SU-DHL-6 (cell line): ENCODE data around the gene CLCN7.
"Not testable (repeated sequence)": the region's sequence is repeated elsewhere in the genome, so short reads cannot be mapped to it uniquely, and the experiment has no call there.

Source experiments
- H2AFZ ChIP-seq: fragments of 200-600 bp; sonication (generic); 2 replicates; pipeline ENCODE4 v1.6.1; 2014; ENCODE audit warnings: low read depth, mild to moderate bottlenecking, moderate library complexity, mixed read lengths, antibody characterized with exemption, low read length; ENCODE audit not compliant: severe bottlenecking
- H3F3A ChIP-seq: fragments of 200-600 bp; shearing (Covaris generic); 2 replicates; pipeline ENCODE4 v1.6.0; 2016; ENCODE audit warnings: antibody characterized with exemption, mild to moderate bottlenecking; ENCODE audit not compliant: insufficient read depth
- H3K27ac ChIP-seq: fragments of 200-600 bp; sonication (generic); 2 replicates; pipeline ENCODE4 v1.5.1; 2016; ENCODE audit warnings: low read depth, mild to moderate bottlenecking, low read length, moderate library complexity, mixed read lengths
- H3K27me3 ChIP-seq: fragments of 200-600 bp; sonication (generic), shearing (Covaris generic); 2 replicates; pipeline ENCODE4 v1.6.0; 2014; ENCODE audit warnings: mild to moderate bottlenecking, low read length
- H3K36me3 ChIP-seq: fragments of 200-600 bp; sonication (generic); 2 replicates; pipeline ENCODE4 v1.6.1; 2014; ENCODE audit warnings: mild to moderate bottlenecking, low read length, mixed read lengths
- H3K4me2 ChIP-seq: fragments of 300-600, 200-600 bp; shearing (Covaris generic), sonication (generic); 2 replicates; pipeline ENCODE4 v1.6.0; 2014; ENCODE audit warnings: low read length, low read depth, mild to moderate bottlenecking; ENCODE audit not compliant: poor library complexity, severe bottlenecking
- H3K4me3 ChIP-seq: fragments of 200-600 bp; sonication (generic); 2 replicates; pipeline ENCODE4 v1.5.1; 2014; ENCODE audit warnings: antibody characterized with exemption, low read length, mild to moderate bottlenecking, mixed read lengths; ENCODE audit not compliant: insufficient read depth, poor library complexity, severe bottlenecking
- H3K79me2 ChIP-seq: fragments of 200-600 bp; sonication (generic); 2 replicates; pipeline ENCODE4 v1.6.1; 2014; ENCODE audit warnings: mild to moderate bottlenecking, low read length, moderate library complexity; ENCODE audit not compliant: insufficient read depth
- H3K9ac ChIP-seq: fragments of 200-600 bp; sonication (generic); 2 replicates; pipeline ENCODE4 v1.7.0; 2014; ENCODE audit warnings: mild to moderate bottlenecking, low read length
- H3K9me2 ChIP-seq: fragments of 200-600 bp; sonication (generic); replicated peaks from 2 replicates; pipeline ENCODE4 v1.6.1; 2014; ENCODE audit warnings: low read length; ENCODE audit not compliant: insufficient read depth
- H3K9me3 ChIP-seq: fragments of 200-600 bp; sonication (generic); 2 replicates; pipeline ENCODE4 v1.6.1; 2014; ENCODE audit warnings: low read length, mixed read lengths; ENCODE audit not compliant: insufficient read depth
- H4K20me1 ChIP-seq: fragments of 200-600 bp; sonication (generic); 2 replicates; pipeline ENCODE4 v1.6.1; 2014; ENCODE audit warnings: low read depth, mild to moderate bottlenecking, antibody characterized with exemption, low read length, moderate library complexity, mixed read lengths
- EZH2phosphoT487 ChIP-seq: fragments of 200-600 bp; sonication (generic), shearing (Covaris generic); conservative IDR thresholded peaks from 2 replicates; pipeline ENCODE4 v1.6.1; 2018; ENCODE audit warnings: mild to moderate bottlenecking, antibody characterized with exemption, low read length, moderate library complexity, mixed read lengths
- TF ChIP-seq, protein P1 (sequence below): fragments of 200-600 bp; sonication (generic); IDR thresholded peaks from one replicate; pipeline ENCODE4 v1.5.1; 2017; ENCODE audit warnings: antibody characterized with exemption, mild to moderate bottlenecking, low read length, moderate library complexity; ENCODE audit not compliant: insufficient read depth, poor library complexity, severe bottlenecking

Gene CLCN7

GRCh38 chr16:1486551-1487390 is 11.9 kb upstream of the CLCN7 start:
- no peak overlapping the region for H3K9ac ChIP-seq
- H3F3A ChIP-seq: no peaks in the 10 kb centered on the region
- H3K9me3 ChIP-seq: no peaks in the 10 kb centered on the region
- no peak overlapping the region for H2AFZ ChIP-seq
- H3K79me2 ChIP-seq: no peaks in the 10 kb centered on the region
- no peaks in the 10 kb centered on the region for H4K20me1 ChIP-seq
- no peaks in the 10 kb centered on the region for H3K36me3 ChIP-seq
- H3K4me3 ChIP-seq: no peak overlapping the region
- H3K27me3 ChIP-seq: no peaks in the 10 kb centered on the region
- H3K27ac ChIP-seq: no peak overlapping the region
- no peak for TF ChIP-seq EZH2phosphoT487
- TF ChIP-seq, protein P1, sequence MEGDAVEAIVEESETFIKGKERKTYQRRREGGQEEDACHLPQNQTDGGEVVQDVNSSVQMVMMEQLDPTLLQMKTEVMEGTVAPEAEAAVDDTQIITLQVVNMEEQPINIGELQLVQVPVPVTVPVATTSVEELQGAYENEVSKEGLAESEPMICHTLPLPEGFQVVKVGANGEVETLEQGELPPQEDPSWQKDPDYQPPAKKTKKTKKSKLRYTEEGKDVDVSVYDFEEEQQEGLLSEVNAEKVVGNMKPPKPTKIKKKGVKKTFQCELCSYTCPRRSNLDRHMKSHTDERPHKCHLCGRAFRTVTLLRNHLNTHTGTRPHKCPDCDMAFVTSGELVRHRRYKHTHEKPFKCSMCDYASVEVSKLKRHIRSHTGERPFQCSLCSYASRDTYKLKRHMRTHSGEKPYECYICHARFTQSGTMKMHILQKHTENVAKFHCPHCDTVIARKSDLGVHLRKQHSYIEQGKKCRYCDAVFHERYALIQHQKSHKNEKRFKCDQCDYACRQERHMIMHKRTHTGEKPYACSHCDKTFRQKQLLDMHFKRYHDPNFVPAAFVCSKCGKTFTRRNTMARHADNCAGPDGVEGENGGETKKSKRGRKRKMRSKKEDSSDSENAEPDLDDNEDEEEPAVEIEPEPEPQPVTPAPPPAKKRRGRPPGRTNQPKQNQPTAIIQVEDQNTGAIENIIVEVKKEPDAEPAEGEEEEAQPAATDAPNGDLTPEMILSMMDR: no peak
- H3K4me2 ChIP-seq: no peak overlapping the region
- no peaks in the 10 kb centered on the region for H3K9me2 ChIP-seq

GRCh38 chr16:1485847-1486496 is 11.1 kb upstream of the CLCN7 start:
- Histone ChIP-seq H3K9me2 (no peaks in the 10 kb centered on the region), H3K9me3 (no peaks in the 10 kb centered on the region), H3K27me3 (no peaks in the 10 kb centered on the region), H3K27ac (no peak overlapping the region), H3K9ac (no peak overlapping the region), H3K79me2 (no peaks in the 10 kb centered on the region), H3K4me2 (no peak overlapping the region), H3K4me3 (no peak overlapping the region), H3F3A (no peaks in the 10 kb centered on the region), H3K36me3 (no peaks in the 10 kb centered on the region), H2AFZ (no peak overlapping the region), H4K20me1 (no peaks in the 10 kb centered on the region)
- TF ChIP-seq EZH2phosphoT487: no peak
- TF ChIP-seq, protein P1: no peak

GRCh38 chr16:1481906-1482835 is 7.3 kb upstream of the CLCN7 start:
- H3K9me2 ChIP-seq: no peaks in the 10 kb centered on the region
- H3K36me3 ChIP-seq: no peaks in the 10 kb centered on the region
- no peaks in the 10 kb centered on the region for H4K20me1 ChIP-seq
- H2AFZ ChIP-seq: no peak overlapping the region
- no peak overlapping the region for H3K9ac ChIP-seq
- no peaks in the 10 kb centered on the region for H3K27me3 ChIP-seq
- H3K79me2 ChIP-seq: no peaks in the 10 kb centered on the region
- no peak overlapping the region for H3K27ac ChIP-seq
- H3K4me3 ChIP-seq: no peak overlapping the region
- TF ChIP-seq EZH2phosphoT487: no peak
- TF ChIP-seq, protein P1: no peak
- H3K4me2 ChIP-seq: no peak overlapping the region
- no peaks in the 10 kb centered on the region for H3K9me3 ChIP-seq
- H3F3A ChIP-seq: peaks cover 3% of the 10 kb centered on the region; the same call in 1 of the 2 replicates

DNA sequence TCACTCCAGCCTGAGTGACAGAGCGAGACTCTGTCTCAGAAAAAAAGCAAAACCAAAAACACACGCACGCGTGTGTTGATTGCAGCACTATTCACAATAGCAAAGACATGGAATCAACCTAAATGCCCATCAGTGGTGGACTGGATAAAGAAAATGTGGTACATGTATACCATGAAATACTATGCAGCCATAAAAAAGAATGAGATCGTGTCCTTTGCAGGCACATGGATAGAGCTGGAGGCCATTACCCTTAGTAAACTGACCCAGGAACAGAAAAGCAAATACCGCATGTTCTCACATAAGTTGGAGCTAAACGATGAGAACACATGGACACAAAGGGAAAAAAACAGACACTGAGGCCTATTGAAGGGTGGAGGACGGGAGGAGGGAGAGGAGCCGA is 4.1 kb upstream of the CLCN7 start:
- not testable (repeated sequence) for H3F3A ChIP-seq, H3K27ac ChIP-seq, H3K4me3 ChIP-seq, H3K9me3 ChIP-seq, H3K4me2 ChIP-seq, H2AFZ ChIP-seq, H3K27me3 ChIP-seq, H4K20me1 ChIP-seq, H3K36me3 ChIP-seq, H3K9ac ChIP-seq, H3K9me2 ChIP-seq, H3K79me2 ChIP-seq
